ENCODE data around the gene PEAK3. TPM values are rescaled to one million over a fixed set of nuclear protein-coding genes. Genes with fewer than 3 reads are reported as not detected.

The PEAK3 gene
- total RNA-seq, 4 donors from 2014 or later = 0.30 to 0.97 (median 0.76) TPM

DNA sequence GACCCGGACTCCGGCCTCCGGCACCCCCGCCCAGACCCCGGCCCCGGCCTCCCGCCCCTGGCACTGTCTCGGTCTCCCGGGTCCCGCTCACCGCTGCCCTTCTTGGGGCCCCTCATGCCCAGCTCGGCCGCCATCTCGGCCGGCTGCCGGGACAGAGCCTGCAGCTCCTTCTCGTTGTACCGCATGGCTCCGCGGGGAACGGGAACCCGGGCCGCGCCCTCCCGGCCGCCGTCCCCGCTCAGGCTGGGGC, 46.0 kb downstream of the PEAK3 start:
- no peak for DNase-seq (ENCODE audit: low spot score in 2 of 2)
- TF ChIP-seq, protein P1, sequence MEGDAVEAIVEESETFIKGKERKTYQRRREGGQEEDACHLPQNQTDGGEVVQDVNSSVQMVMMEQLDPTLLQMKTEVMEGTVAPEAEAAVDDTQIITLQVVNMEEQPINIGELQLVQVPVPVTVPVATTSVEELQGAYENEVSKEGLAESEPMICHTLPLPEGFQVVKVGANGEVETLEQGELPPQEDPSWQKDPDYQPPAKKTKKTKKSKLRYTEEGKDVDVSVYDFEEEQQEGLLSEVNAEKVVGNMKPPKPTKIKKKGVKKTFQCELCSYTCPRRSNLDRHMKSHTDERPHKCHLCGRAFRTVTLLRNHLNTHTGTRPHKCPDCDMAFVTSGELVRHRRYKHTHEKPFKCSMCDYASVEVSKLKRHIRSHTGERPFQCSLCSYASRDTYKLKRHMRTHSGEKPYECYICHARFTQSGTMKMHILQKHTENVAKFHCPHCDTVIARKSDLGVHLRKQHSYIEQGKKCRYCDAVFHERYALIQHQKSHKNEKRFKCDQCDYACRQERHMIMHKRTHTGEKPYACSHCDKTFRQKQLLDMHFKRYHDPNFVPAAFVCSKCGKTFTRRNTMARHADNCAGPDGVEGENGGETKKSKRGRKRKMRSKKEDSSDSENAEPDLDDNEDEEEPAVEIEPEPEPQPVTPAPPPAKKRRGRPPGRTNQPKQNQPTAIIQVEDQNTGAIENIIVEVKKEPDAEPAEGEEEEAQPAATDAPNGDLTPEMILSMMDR (IDR thresholded peaks at IDR 0.05) = no peak
- TF ChIP-seq POLR2A (IDR thresholded peaks at IDR 0.05) = no peak
- H3K4me3 ChIP-seq (ENCODE audit: low read depth, poor library complexity, severe bottlenecking) = peak overlapping the region; percentile 75
- 0 to 1% methylated on average over 14 to 17 of the region's 28 CpGs for WGBS, 2 donors
- intact Hi-C loops (cut with DNase I; ENCODE audit: low total_unique reads) = loop anchor here (5.0 kb wide), 1 partner anchor 36 kb away; no protein-coding TSS in a partner anchor

DNA sequence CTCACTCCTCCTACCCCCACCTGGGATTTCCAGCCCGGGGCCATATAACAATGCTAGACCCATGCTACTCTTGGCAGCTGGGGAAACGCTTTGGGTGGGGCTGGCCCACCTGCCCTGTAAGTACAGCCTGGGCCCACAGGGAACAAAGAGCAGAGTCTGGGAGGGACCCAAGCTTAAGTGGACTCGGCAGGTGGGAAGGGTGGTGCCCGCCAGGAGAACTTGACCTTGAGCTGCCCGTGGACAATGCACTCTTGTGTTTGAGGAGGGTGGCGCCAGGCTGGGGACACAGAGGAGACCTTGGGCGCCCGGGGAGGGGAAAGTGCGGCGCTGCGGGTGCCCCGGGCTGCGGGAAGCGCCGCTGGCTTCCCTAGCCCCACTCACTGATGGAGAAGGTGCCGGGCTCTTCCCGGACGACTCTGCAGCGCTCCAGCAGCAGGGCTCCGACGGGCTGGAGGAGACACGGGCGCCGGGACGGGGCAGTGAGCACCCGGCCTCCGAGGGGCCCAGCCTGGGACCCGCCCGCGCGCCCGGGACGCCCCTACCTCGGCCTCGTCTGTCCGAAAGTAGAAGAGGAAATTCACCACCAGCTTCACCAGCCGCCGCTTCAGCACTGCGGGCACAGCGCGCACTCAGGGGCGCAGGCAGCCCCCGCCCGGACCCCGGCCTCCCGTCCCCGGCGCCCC, 46.5 kb downstream of the PEAK3 start:
- no peak for TF ChIP-seq POLR2A (IDR thresholded peaks at IDR 0.05)
- TF ChIP-seq, protein P1 (IDR thresholded peaks at IDR 0.05) = peak in 1 of 3 donors; percentile 9
- DNase-seq (ENCODE audit: low spot score in 2 of 2) = no peak
- intact Hi-C loops (cut with DNase I; ENCODE audit: low total_unique reads) = loop anchor here (5.0 kb wide), 1 partner anchor 37 kb away; no protein-coding TSS in a partner anchor
- WGBS, 2 donors = 0 to 1% methylated on average over 2 to 32 of the region's 48 CpGs
- peak overlapping the region; percentile 75 for H3K4me3 ChIP-seq (ENCODE audit: low read depth, poor library complexity, severe bottlenecking)

DNA sequence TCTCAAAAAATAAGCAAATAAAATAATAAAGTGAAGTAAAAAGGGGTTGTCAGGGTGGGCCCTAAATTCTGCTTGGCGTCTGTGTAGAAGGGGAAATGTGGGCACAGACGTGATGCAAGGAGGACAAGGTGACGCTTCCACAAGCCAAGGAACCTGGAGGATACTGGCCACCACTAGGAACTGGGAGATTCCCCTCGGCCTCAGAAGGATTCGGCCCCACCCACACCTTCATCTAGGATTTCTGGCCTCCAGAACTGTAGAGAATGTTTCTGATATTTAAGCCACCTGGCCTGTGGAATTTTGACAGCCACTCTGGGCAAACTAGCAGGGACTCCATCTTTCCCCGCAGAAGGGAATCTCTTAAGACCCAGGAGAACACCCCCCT, 47.0 kb downstream of the PEAK3 start:
- TF ChIP-seq, protein P1 (IDR thresholded peaks at IDR 0.05) = no peak
- TF ChIP-seq POLR2A (IDR thresholded peaks at IDR 0.05) = no peak
- H3K4me3 ChIP-seq (ENCODE audit: low read depth, poor library complexity, severe bottlenecking) = peak overlapping the region; percentile 75
- 37 to 40% methylated on average over 6 of the region's 6 CpGs for WGBS, 2 donors
- no peak for DNase-seq (ENCODE audit: low spot score in 2 of 2)
- intact Hi-C loops (cut with DNase I; ENCODE audit: low total_unique reads) = loop anchor here (5.0 kb wide), 1 partner anchor 37 kb away; no protein-coding TSS in a partner anchor

DNA sequence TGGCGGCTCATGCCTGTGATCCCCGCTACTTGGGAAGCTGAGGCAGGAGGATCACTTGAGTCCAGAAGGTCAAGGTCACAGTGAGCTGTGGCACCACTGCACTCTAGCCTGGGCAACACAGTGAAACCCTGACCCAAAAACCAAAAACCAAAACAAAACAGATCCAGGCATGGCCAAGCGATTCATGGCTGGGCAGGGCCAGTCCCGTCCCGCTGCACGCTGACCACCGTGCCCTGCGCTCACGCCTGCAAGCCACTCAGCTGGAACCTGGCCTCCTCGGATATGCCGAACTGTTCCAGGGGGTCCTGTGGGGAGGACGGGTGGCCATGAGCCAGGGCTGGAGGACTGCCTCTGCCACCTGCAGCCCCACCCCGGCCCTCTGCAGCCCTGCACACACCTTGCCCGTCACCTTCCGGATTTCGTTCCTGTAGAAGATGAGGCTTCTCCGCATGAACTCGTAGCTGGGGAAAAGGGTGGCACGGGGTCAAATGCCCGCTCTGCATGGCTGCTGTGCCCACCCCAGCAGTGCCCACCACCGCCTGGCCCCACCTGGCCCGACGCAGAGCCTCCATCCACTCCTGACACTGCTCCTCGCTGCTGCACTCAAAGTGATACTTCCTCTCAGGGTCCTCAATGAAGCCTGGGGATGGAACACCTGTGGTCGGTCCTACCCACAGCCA, 48.2 kb downstream of the PEAK3 start:
- TF ChIP-seq, protein P1 (IDR thresholded peaks at IDR 0.05) = no peak
- no peak for TF ChIP-seq POLR2A (IDR thresholded peaks at IDR 0.05)
- no peak for DNase-seq (ENCODE audit: low spot score in 2 of 2)
- WGBS, 2 donors = 85 to 95% methylated on average over 25 of the region's 25 CpGs
- no peak overlapping the region for H3K4me3 ChIP-seq (ENCODE audit: low read depth, poor library complexity, severe bottlenecking)
- intact Hi-C loops (cut with DNase I; ENCODE audit: low total_unique reads) = no loop called here

DNA sequence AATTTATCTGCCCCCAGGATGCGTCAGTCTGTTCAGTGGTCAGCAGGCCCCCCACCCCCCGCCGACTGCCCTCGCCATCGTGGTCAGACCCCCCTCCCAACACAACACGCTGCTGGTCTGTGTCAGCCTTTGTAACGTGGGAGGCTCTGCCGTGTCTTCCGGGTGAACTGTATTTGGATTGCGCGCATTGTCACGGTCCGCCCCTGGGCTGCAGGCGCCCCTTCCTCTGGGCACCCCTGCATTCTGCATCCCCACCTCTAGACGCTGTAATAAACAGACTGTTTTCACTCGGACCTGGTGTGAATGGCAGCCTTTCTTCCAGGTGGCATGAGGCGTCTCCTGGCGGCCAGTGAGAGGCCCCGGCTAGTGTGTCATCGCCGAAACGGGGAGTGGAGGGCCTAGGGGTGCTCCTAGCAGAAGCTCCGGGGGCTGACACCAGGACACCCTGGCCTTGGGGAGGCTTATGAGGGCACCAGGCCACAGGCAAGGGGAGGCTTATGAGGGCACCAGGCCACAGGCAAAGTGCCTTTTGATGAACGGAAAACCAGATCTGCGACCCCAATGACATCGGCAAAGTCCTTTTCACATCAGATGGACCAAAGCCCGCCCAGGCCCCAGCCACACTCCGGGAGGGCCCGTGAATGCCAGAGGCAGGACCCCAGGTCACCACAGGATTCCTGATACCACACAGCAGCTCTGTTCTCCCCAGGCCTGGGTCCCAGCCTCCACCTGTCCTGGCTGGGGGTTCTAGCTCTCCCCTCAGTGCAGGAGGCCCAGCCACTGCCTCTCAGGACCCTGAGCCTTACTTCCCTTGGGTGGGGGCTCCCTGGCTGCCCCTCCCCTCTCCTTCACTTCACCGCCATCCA, 49.5 kb downstream of the PEAK3 start:
- H3K4me3 ChIP-seq (ENCODE audit: low read depth, poor library complexity, severe bottlenecking) = no peak overlapping the region
- no peak for TF ChIP-seq POLR2A (IDR thresholded peaks at IDR 0.05)
- TF ChIP-seq, protein P1 (IDR thresholded peaks at IDR 0.05) = no peak
- intact Hi-C loops (cut with DNase I; ENCODE audit: low total_unique reads) = no loop called here
- WGBS, 2 donors = 77 to 79% methylated on average over 28 to 30 of the region's 30 CpGs
- DNase-seq (ENCODE audit: low spot score in 2 of 2) = no peak

All from lower leg skin (tissue), 4 donors.